Measurements from ENCODE around the gene ACOT4.
"Not testable (repeated sequence)": the region's sequence is repeated elsewhere in the genome, so short reads cannot be mapped to it uniquely, and the experiment has no call there.

The ACOT4 gene

DNA sequence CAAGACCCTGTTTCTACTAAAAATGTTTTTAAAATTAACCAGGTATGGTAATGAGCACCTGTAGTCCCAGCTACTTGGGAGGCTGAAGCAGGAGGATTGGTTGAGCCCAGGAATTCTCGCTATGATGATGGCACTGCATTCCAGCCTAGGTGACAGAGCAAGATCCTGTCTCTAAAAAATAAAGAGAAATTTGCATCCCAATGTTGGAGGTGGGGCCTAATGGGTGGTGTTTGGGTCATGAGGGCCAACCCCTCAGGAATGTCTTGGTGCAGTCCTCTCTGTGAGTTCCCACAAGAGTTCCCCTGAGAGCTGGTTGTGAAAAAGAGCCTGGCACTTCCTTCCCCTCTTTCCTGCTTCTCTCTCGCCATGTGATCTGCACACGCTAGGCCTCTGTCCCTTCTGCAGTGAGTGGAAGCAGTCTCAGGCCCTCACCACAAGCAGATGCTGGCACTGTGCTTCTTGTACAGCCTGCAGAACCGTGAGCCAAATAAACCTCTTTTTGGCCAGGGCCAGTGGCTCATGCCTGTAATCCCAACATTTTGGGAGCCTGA, 31.9 kb downstream of the ACOT4 start:
- no peak for DNase-seq (ENCODE audit: low read depth)
- TF ChIP-seq, protein P1, sequence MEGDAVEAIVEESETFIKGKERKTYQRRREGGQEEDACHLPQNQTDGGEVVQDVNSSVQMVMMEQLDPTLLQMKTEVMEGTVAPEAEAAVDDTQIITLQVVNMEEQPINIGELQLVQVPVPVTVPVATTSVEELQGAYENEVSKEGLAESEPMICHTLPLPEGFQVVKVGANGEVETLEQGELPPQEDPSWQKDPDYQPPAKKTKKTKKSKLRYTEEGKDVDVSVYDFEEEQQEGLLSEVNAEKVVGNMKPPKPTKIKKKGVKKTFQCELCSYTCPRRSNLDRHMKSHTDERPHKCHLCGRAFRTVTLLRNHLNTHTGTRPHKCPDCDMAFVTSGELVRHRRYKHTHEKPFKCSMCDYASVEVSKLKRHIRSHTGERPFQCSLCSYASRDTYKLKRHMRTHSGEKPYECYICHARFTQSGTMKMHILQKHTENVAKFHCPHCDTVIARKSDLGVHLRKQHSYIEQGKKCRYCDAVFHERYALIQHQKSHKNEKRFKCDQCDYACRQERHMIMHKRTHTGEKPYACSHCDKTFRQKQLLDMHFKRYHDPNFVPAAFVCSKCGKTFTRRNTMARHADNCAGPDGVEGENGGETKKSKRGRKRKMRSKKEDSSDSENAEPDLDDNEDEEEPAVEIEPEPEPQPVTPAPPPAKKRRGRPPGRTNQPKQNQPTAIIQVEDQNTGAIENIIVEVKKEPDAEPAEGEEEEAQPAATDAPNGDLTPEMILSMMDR (IDR thresholded peaks at IDR 0.05; ENCODE audit: low read length, missing control alignments), result no peak
- H3K4me3 ChIP-seq (replicated peaks; ENCODE audit: low read depth, low read length), result no peak overlapping the region

DNA sequence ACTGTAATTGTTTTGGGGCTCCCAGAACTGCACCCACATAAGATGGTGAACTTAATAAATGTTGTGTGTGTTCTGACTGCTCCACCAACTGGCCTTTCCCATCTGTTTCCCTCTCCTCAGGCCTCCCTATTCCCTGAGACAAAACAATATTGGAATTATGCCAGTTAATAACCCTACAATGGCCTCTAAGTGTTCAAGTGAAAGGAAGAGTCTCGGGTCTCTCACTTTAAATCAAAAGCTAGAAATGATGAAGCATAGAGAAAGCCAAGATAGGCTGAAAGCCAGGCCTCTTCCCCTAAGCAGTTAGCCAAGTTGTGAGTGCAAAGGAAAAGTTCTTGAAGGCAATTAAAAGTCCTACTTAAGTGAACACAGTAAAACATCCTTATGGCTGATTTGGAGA, 34.0 kb downstream of the ACOT4 start:
- H3K4me3 ChIP-seq (replicated peaks; ENCODE audit: low read depth, low read length), result no peak overlapping the region
- TF ChIP-seq, protein P1 (IDR thresholded peaks at IDR 0.05; ENCODE audit: low read length, missing control alignments), result no peak
- DNase-seq (ENCODE audit: low read depth), result peak; percentile 16

DNA sequence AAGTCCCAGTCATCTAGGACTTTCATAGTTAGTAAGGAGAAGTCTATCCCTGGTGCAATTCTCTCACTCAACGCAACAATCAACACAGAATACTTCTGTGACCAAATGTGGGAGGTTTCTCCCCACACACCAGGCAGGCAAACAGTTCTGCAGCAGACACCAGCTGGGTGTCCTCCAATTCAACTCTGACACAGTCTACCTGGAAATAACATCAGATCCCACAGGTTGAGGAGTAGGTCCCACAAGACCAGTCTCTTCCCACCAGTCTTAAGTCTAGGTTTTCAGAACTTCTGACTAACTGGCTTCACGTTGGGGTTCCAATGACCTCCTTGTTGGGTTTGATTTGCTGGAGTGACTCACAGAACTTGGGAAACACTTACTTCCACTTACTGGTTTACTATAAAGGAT, 35.5 kb downstream of the ACOT4 start:
- TF ChIP-seq, protein P1 (IDR thresholded peaks at IDR 0.05; ENCODE audit: low read length, missing control alignments), result no peak
- H3K4me3 ChIP-seq (replicated peaks; ENCODE audit: low read depth, low read length), result no peak overlapping the region
- no peak for DNase-seq (ENCODE audit: low read depth)

DNA sequence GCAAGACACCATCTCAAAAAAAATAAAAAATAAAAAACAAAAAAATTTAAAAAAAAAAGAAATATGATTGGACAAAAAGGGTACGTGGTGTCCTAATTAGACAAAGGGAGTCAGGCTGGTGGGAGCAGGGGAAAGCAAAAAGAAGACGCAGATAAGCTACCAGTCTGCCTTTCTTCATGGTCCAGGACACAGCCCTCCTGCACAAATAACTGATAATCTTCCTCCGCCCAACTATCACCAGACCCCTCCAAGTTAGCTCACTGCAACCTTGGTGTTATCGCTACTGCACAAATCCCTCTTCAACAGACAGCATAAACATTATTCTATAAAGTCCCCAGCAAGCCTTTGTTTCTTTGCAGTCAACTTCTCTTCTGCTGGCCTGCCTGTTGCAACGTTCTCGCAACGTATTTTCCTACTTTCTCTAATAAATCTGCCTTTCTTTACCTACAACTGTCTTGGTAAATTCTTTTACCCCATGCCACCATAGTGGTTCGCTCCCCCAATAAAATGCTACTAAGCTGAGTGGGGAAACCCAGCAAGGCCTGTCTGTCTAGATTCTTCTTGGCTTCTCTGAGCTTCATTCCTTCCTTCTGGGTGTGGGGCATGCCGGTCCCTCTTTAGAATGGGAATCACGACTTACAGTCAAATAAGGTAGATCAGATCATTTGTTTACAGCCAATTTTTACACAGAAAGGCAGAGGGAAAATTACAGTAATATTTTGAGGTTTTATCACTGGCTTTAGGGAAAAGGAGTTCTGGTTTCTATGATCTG, 38.5 kb downstream of the ACOT4 start:
- no peak overlapping the region for H3K4me3 ChIP-seq (replicated peaks; ENCODE audit: low read depth, low read length)
- TF ChIP-seq, protein P1 (IDR thresholded peaks at IDR 0.05; ENCODE audit: low read length, missing control alignments), result no peak
- DNase-seq (ENCODE audit: low read depth), result no peak

DNA sequence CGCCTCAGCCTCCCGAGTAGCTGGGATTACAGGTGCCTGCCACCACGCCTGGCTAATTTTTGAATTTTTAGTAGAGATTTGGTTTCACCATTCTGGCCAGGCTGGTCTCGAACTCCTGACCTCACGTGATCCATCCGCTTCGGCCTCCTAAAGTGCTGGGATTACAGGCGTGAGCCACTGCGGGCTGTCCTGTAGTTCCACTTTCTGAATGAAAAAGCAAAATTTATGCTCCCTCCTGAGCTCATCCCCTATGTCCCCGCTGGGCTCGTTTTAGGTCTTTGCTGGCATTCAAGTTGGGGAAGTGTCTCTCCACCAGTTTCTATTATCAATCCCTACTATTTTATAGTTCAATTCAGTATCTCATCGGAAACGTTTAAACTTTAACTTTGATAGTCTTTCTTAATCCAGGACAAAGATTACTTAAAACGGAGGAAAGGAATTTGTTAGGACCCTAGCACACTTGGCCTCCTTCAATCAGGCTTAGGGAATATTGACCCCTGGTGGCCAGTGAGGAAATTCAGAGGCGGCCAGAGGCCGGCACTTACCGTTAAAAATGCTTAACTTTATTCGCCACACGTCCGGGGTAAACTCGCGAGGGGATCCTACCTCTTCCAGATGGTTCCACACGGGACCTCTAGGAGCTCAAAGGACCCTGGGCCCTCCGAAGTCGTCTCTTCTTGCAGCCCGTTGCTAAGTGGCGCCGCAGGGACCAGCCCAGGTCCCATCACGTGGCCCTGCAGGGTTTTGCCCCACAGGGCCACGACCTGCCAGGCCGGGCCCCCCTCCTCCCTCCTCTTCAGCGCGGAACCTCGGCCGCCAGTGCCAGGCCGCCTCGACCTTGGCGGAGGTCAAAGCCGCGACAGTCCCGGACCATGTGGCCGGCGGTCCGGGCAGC, 41.7 kb downstream of the ACOT4 start:
- peak; percentile 81 for DNase-seq (ENCODE audit: low read depth)
- H3K4me3 ChIP-seq (replicated peaks; ENCODE audit: low read depth, low read length), result peak overlapping the region; percentile 49
- TF ChIP-seq, protein P1 (IDR thresholded peaks at IDR 0.05; ENCODE audit: low read length, missing control alignments), result peak; percentile 85

DNA sequence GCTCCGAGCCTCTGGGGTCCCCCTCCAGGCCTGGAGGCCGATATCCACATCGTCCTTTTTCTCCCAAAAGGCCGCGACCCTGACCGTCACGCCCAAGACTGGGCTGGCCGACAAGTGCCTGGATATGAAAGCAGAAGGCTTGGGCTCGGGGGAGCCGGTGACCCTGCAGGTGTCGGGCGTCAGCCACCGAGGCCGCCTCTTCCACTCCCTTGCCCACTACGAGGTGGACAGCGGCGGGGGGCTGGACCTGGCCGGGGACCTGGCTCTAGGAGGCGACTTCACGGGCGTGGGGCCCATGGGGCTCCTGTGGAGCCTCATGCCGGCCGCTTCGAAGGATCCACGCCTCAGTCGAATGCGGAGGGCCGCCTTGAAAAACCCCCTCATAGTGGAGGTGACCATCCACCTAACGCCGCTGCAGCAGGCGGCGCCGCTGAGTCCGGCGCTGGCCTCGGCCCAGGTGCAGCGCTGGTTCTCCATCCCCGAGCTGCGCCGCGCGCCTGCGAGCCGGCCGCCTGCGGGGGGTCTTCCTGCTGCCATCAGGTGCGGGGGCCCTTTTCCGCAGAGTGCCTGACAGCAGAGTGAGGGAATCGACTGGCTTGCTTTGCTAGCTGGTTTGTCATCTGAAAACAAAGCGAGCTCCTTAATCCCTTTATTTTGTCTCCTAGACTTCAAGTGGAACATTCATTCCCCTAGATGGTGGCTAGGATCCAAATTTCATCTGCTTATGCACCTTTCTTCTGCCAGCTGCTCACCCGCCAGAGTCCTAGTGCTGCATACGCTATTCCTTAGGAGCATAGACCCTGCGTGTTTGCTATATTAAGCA, 42.5 kb downstream of the ACOT4 start:
- TF ChIP-seq, protein P1 (IDR thresholded peaks at IDR 0.05; ENCODE audit: low read length, missing control alignments), result peak; percentile 22
- DNase-seq (ENCODE audit: low read depth), result peak; percentile 18
- H3K4me3 ChIP-seq (replicated peaks; ENCODE audit: low read depth, low read length), result peak overlapping the region; percentile 49

DNA sequence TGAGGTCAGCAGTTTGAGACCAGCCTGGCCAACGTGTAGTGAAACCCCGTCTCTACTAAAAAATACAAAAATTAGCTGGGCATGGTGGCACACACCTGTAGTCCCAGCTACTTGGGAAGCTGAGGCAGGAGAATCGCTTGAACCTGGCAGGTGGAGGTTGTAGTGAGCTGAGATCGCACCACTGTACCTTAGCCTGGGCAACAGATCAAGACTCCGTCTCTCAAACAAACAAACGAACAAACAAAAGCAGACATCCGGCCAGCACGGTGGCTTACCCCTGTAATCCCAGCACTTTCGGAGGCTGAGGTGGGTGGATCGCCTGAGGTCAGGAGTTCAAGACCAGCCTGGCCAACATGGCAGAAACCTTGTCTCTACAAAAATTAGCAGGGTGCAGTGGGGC, 44.7 kb downstream of the ACOT4 start:
- DNase-seq (ENCODE audit: low read depth); H3K4me3 ChIP-seq (replicated peaks; ENCODE audit: low read depth, low read length): not testable (repeated sequence)

Data from fibroblast of pulmonary artery (primary cell).